HG03457 (cell line): ENCODE results near the gene IFNL2.
"Not testable (repeated sequence)": the region's sequence is repeated elsewhere in the genome, so short reads cannot be mapped to it uniquely, and the experiment has no call there.

Experiments used
- ATAC-seq: cut with Tn5 transposase; IDR thresholded peaks from one replicate; pipeline ENCODE4 v1.9.1; 2021; ENCODE audit warnings: moderate number of reproducible peaks; ENCODE audit not compliant: unreplicated experiment

IFNL2 gene

GRCh38 chr19:39296055-39296645 lies 28.0 kb downstream of the IFNL2 start, which contains the start of gene IFNL1:
Gene IFNL1 (plus strand): TSS chr19:39296407. CDS start chr19:39296422, 15 bp downstream.
- ATAC-seq, result no peak

GRCh38 chr19:39296906-39297305 lies 28.7 kb downstream of the IFNL2 start:
- no peak for ATAC-seq

- ATAC-seq, result no peak
Measured at GRCh38 chr19:39297931-39298634, 29.9 kb downstream of the IFNL2 start.

- no peak for ATAC-seq
Measured at GRCh38 chr19:39299404-39299803, 31.2 kb downstream of the IFNL2 start.

GRCh38 chr19:39299832-39300231 lies 31.6 kb downstream of the IFNL2 start:
- no peak for ATAC-seq

- ATAC-seq, result no peak
Measured at GRCh38 chr19:39301021-39301420, 32.8 kb downstream of the IFNL2 start.

GRCh38 chr19:39301562-39301961 lies 33.4 kb downstream of the IFNL2 start:
- ATAC-seq, result no peak

GRCh38 chr19:39303373-39304184 lies 35.4 kb downstream of the IFNL2 start:
- ATAC-seq, result no peak

GRCh38 chr19:39304185-39304513 lies 36.0 kb downstream of the IFNL2 start:
- no peak for ATAC-seq

- no peak for ATAC-seq
Measured at GRCh38 chr19:39304701-39305571, 36.7 kb downstream of the IFNL2 start.

GRCh38 chr19:39306075-39306474 lies 37.9 kb downstream of the IFNL2 start:
- ATAC-seq, result no peak

- no peak for ATAC-seq
Measured at GRCh38 chr19:39307046-39307821, 39.0 kb downstream of the IFNL2 start.

- ATAC-seq, result no peak
Measured at GRCh38 chr19:39307822-39308530, 39.8 kb downstream of the IFNL2 start.

GRCh38 chr19:39308531-39309304 lies 40.5 kb downstream of the IFNL2 start:
- no peak for ATAC-seq

- not testable (repeated sequence) for ATAC-seq
Measured at GRCh38 chr19:39309305-39309670, 41.1 kb downstream of the IFNL2 start.

- no peak for ATAC-seq
Measured at GRCh38 chr19:39310558-39311311, 42.5 kb downstream of the IFNL2 start.

- ATAC-seq, result no peak
Measured at GRCh38 chr19:39314016-39314728, 46.0 kb downstream of the IFNL2 start.

GRCh38 chr19:39315933-39316332 lies 47.7 kb downstream of the IFNL2 start:
- no peak for ATAC-seq
